K562 (cell line): ENCODE measurements around the gene BOD1L2. TPM values are rescaled to one million over a fixed set of nuclear protein-coding genes. Genes with fewer than 3 reads are reported as not detected.

Source experiments
- ATAC-seq: fragments of 200-7000 bp; cut with Tn5 transposase; 3 replicates; pipeline ENCODE4 v1.9.1; 2020; ENCODE audit warnings: moderate library complexity
- BruUV-seq: library from RNA; stranded (reverse); fragments of 400-500 nt; replicated peaks from 2 replicates; lab custom pipeline; 2021; lab: Mats Ljungman, UMichigan
- CTCF ChIA-PET: fragments of 300-600 bp; formaldehyde crosslinking; extraction: SDS; loops from one replicate; lab custom pipeline; 2021; ENCODE audit warnings: low intra/inter-chr PET ratio; lab: Yijun Ruan, JAX
- POLR2A ChIA-PET: fragments of 300-600, 350-650 bp; sonication (Branson Sonifier 250); formaldehyde crosslinking; extraction: SDS; loops from one replicate; lab custom pipeline; 2021; ENCODE audit warnings: antibody characterized with exemption, inconsistent platforms; lab: Yijun Ruan, JAX
- DNase-seq, 4 experiments: peaks; one replicate each; pipeline versions ENCODE4 v3.0.0 to v3.0.0-alpha.2; 2011 to 2018; ENCODE audit warnings: low spot score in 3 of 4, mixed read lengths in 3 of 4; ENCODE audit errors: extremely low read depth in 1 of 4
- FAIRE-seq: peaks from 2 replicates; lab custom pipeline; 2011; peaks lifted over from hg19 to GRCh38; lab: Jason Lieb, UNC
- H2AFZ ChIP-seq: 2 replicates; pipeline ENCODE4 v1.6.0; 2011; ENCODE audit warnings: low read depth, low read length, control low read depth, inconsistent platforms
- H3K27ac ChIP-seq: fragments of 200-600 bp; 3 replicates; pipeline ENCODE4 v1.8.0; 2011; ENCODE audit warnings: low read depth, mild to moderate bottlenecking, control low read depth, inconsistent platforms, low read length, moderate library complexity, mixed read lengths; ENCODE audit errors: extremely low read depth
- H3K27me3 ChIP-seq, 2 experiments: fragments of 300-600 bp in 1 of 2; 2 replicates in 1 of 2; 3 replicates in 1 of 2; pipeline versions ENCODE4 v1.6.0 to v1.8.0; 2011; ENCODE audit warnings: inconsistent platforms in 2 of 2, low read length in 2 of 2, mild to moderate bottlenecking in 1 of 2, mixed read lengths in 1 of 2, moderate library complexity in 1 of 2; ENCODE audit not compliant: control insufficient read depth in 2 of 2, insufficient read depth in 2 of 2
- H3K36me3 ChIP-seq: fragments of 300-600 bp; 3 replicates; pipeline ENCODE4 v1.8.0; 2011; ENCODE audit warnings: mild to moderate bottlenecking, low read length, inconsistent platforms; ENCODE audit not compliant: control insufficient read depth, insufficient read depth
- H3K4me1 ChIP-seq, 2 experiments: fragments of 200-600 bp in 1 of 2; replicated peaks in 1 of 2; 2 replicates in 1 of 2; 3 replicates in 1 of 2; pipeline versions ENCODE4 v1.5.1 to v1.8.0; 2011; ENCODE audit warnings: inconsistent platforms in 2 of 2, low read length in 2 of 2, mild to moderate bottlenecking in 1 of 2, mixed read lengths in 1 of 2, moderate library complexity in 1 of 2; ENCODE audit not compliant: control insufficient read depth in 2 of 2, insufficient read depth in 2 of 2
- H3K4me2 ChIP-seq: 2 replicates; pipeline ENCODE4 v1.6.1; 2011; ENCODE audit warnings: low read length, control low read depth, inconsistent platforms, mixed read lengths; ENCODE audit not compliant: insufficient read depth
- H3K4me3 ChIP-seq: fragments of 200-600 bp; sonication (generic), shearing (Covaris generic); 2 replicates; pipeline ENCODE4 v1.5.1; 2016; ENCODE audit warnings: control low read depth, inconsistent platforms
- H3K79me2 ChIP-seq: fragments of 200-600 bp; 3 replicates; pipeline ENCODE4 v1.8.0; 2011; ENCODE audit warnings: low read length, inconsistent platforms; ENCODE audit not compliant: control insufficient read depth, insufficient read depth
- H3K9ac ChIP-seq, 2 experiments: 2 replicates each; pipeline versions ENCODE4 v1.6.0 to v1.6.1; 2011; ENCODE audit warnings: low read depth in 2 of 2, low read length in 2 of 2, control low read depth in 1 of 2, inconsistent platforms in 1 of 2, mild to moderate bottlenecking in 1 of 2, mixed read lengths in 1 of 2; ENCODE audit not compliant: insufficient read depth in 1 of 2
- H3K9me1 ChIP-seq: one replicate; pipeline ENCODE4 v1.6.0; 2011; ENCODE audit warnings: inconsistent platforms, mild to moderate bottlenecking, low read length, moderate library complexity; ENCODE audit not compliant: control insufficient read depth, insufficient read depth
- H3K9me3 ChIP-seq: replicated peaks from 2 replicates; pipeline ENCODE4 v1.5.1; 2011; ENCODE audit warnings: low read depth, low read length, inconsistent platforms; ENCODE audit not compliant: control insufficient read depth, insufficient read depth
- H4K20me1 ChIP-seq: replicated peaks from 2 replicates; pipeline ENCODE4 v1.6.1; 2011; ENCODE audit warnings: low read length, inconsistent platforms, mixed read lengths; ENCODE audit not compliant: control insufficient read depth, insufficient read depth
- ATF4 ChIP-seq: fragments of 450-650 bp; formaldehyde crosslinking; IDR thresholded peaks from 2 replicates; pipeline ENCODE4 v1.4.0; 2022; ENCODE audit warnings: mild to moderate bottlenecking, moderate library complexity
- CGGBP1 ChIP-seq: fragments of 250-450 bp; sonication (Bioruptor Pico); IDR thresholded peaks from 2 replicates; pipeline ENCODE4 v1.9.0; 2021; ENCODE audit warnings: mild to moderate bottlenecking
- ELF1 ChIP-seq: fragments of 200-800 bp; sonication (Bioruptor generic); IDR thresholded peaks from 2 replicates; pipeline ENCODE4 v1.6.1; 2016; ENCODE audit warnings: missing genetic modification characterization, missing compliant biosample characterization
- PHB2 ChIP-seq: fragments of 450-650 bp; IDR thresholded peaks from 2 replicates; pipeline ENCODE4 v1.6.1; 2017; ENCODE audit warnings: low read depth
- PKNOX1 ChIP-seq: fragments of 450-650 bp; IDR thresholded peaks from 2 replicates; pipeline ENCODE4 v1.6.1; 2016
- POLR3G ChIP-seq: IDR thresholded peaks from 2 replicates; pipeline ENCODE4 v1.6.1; 2011; ENCODE audit not compliant: insufficient read length, insufficient replicate concordance; ENCODE audit errors: extremely low read depth
- RCOR1 ChIP-seq, 2 experiments: IDR thresholded peaks; 2 replicates each; pipeline ENCODE4 v1.6.1; 2012; ENCODE audit warnings: low read depth in 2 of 2, low read length in 2 of 2, borderline replicate concordance in 1 of 2, improper control_type of control experiment in 1 of 2
- SMAD2 ChIP-seq: fragments of 150-350 bp; IDR thresholded peaks from 2 replicates; pipeline ENCODE4 v1.6.1; 2014; ENCODE audit warnings: low read depth, mild to moderate bottlenecking, low read length
- ZNF282 ChIP-seq: sonication (generic); formaldehyde crosslinking; IDR thresholded peaks from 2 replicates; pipeline ENCODE4 v1.8.1; 2023; ENCODE audit warnings: missing genetic modification reagents
- ZNF324 ChIP-seq: fragments of 250-450 bp; sonication (Bioruptor Pico); IDR thresholded peaks from 2 replicates; pipeline ENCODE4 v1.4.0; 2020; ENCODE audit warnings: mild to moderate bottlenecking
- ZNF583 ChIP-seq: fragments of 250-450 bp; sonication (Bioruptor Pico); IDR thresholded peaks from 2 replicates; pipeline ENCODE4 v1.4.0; 2020
- in situ Hi-C: fragments of 300-500 bp; cut with MboI; formaldehyde crosslinking; loops from 4 replicates; pipeline ENCODE4 v1.15.0; 2018; ENCODE audit warnings: inconsistent platforms, mixed read lengths
- intact Hi-C: fragments of 100-400 bp; cut with micrococcal nuclease; formaldehyde crosslinking; loops from 2 replicates; pipeline ENCODE4 v1.14.2; 2022
- polyA plus RNA-seq, 8 experiments: library from polyadenylated mRNA; depleted of rRNA in 4 of 8; stranded (reverse) in 5 of 8; unstranded in 3 of 8; fragments of >200 nt; fragmentation: Nextera tagmentation in 2 of 8; fragmentation: Illumina TruSeq in 1 of 8; extraction: Ambion mirVana in 2 of 8; extraction: Trizol in 1 of 8; gene quantifications; 2 replicates each; pipeline versions ENCODE4 v1.2.1 to v1.2.3, GENCODE V29; 2011 to 2014; ENCODE audit warnings: inconsistent platforms in 1 of 8, missing spikeins in 1 of 8
- total RNA-seq, 7 experiments: library from RNA; depleted of rRNA in 6 of 7; stranded (reverse); fragments of >200 nt in 6 of 7; fragmentation: Illumina TruSeq in 2 of 7; extraction: Trizol in 2 of 7; gene quantifications; 2 replicates each; pipeline versions ENCODE4 v1.2.1 to v1.2.3, GENCODE V29; 2011 to 2021; ENCODE audit warnings: low replicate concordance in 1 of 7

Gene BOD1L2
- total and polyA plus RNA-seq, 9 of the 15 experiments (the other 6 are each of a cell fraction or from before 2014, with no cell fraction given) = 0.03 TPM; not detected in 8

GRCh38 chr18:57141208-57142129 is 5.4 kb upstream of the BOD1L2 start (continued):
- TF ChIP-seq CGGBP1 = no peak

- no peak for FAIRE-seq
- no peak overlapping the region for H3K27ac ChIP-seq
- BruUV-seq = no TSS peak
- no peak overlapping the region for H3K4me3 ChIP-seq
- H3K4me2 ChIP-seq = no peak overlapping the region
- DNase-seq = no peak
- in situ Hi-C loops (no loop called here), intact Hi-C loops (no loop called here)
- H3K79me2 ChIP-seq = no peaks in the 10 kb centered on the region
- no peak for ATAC-seq
- H3K4me1 ChIP-seq = peaks cover 5 to 31% of the 10 kb centered on the region in 2 experiments
- no peaks in the 10 kb centered on the region for H3K9me3 ChIP-seq
- H3K36me3 ChIP-seq = no peaks in the 10 kb centered on the region
- ChIA-PET CTCF (no interaction called here), POLR2A (interaction anchor here (0.6 kb wide), 1 partner anchor 389 kb away, joined by 3 read pairs; no protein-coding TSS in a partner anchor)
- no peak overlapping the region for H2AFZ ChIP-seq
- no peak overlapping the region for H3K9ac ChIP-seq
- no peaks in the 10 kb centered on the region for H4K20me1 ChIP-seq
- TF ChIP-seq PHB2 (no peak), ZNF324 (CRISPR knock-in tag) (no peak), RCOR1 (IDR thresholded peaks at IDR 0.05; ENCODE audit: borderline replicate concordance in 1 of 2, low read depth in 2 of 2, low read length in 2 of 2) (no peak), ATF4 (no peak), ZNF282 (CRISPR knock-in tag) (no peak), ELF1 (no peak), SMAD2 (no peak), ZNF583 (CRISPR knock-in tag) (no peak), POLR3G (no peak), PKNOX1 (no peak)
- no peaks in the 10 kb centered on the region for H3K9me1 ChIP-seq
- H3K27me3 ChIP-seq = peaks cover 0 to 1% of the 10 kb centered on the region in 2 experiments; a peak in 1 of 5 replicates
These were observed 4.6 kb upstream of the BOD1L2 start for GRCh38 chr18:57142324-57142723.
